HCT116 (cell line): ENCODE results near the gene SAMD14. TPM values are rescaled to one million over a fixed set of nuclear protein-coding genes. Genes with fewer than 3 reads are reported as not detected.

Source experiments
- ATAC-seq: fragments of 200-7000 bp; cut with Tn5 transposase; 2 replicates; pipeline ENCODE4 v1.9.1; 2020; ENCODE audit warnings: mild to moderate bottlenecking, moderate library complexity
- BruUV-seq: library from RNA; stranded (reverse); fragments of 400-500 nt; replicated peaks from 2 replicates; lab custom pipeline; 2021; lab: Mats Ljungman, UMichigan
- CTCF ChIA-PET: fragments of 300-600 bp; sonication (Branson Sonifier 250); formaldehyde crosslinking; loops from one replicate; lab custom pipeline; 2021; ENCODE audit warnings: antibody characterized with exemption; lab: Charles Lee
- POLR2A ChIA-PET: fragments of 300-600, 350-600 bp; sonication (Branson Sonifier 250); formaldehyde crosslinking; loops from one replicate; lab custom pipeline; 2021; ENCODE audit warnings: antibody characterized with exemption; lab: Charles Lee
- RAD21 ChIA-PET, 2 experiments: fragments of 300-600 bp; sonication (Branson Sonifier 250); formaldehyde crosslinking; loops; one replicate each; lab custom pipeline; 2023; ENCODE audit warnings: low total read pairs in 2 of 2; ENCODE audit not compliant: uncharacterized antibody in 2 of 2, unreplicated experiment in 2 of 2, low non-redundant PET in 1 of 2; lab: Charles Lee
- DNase-seq: peaks from one replicate; pipeline ENCODE4 v3.0.0-alpha.2; 2010; ENCODE audit warnings: low read depth, low spot score
- H2AFZ ChIP-seq: fragments of 200-600 bp; shearing (Covaris generic), sonication (generic); 2 replicates; pipeline ENCODE4 v1.6.1; 2017; ENCODE audit warnings: low read depth, mixed run types, mixed read lengths, antibody characterized with exemption, low read length; ENCODE audit not compliant: poor library complexity, severe bottlenecking
- H3K27ac ChIP-seq: 2 replicates; pipeline ENCODE4 v1.5.1; 2012; ENCODE audit warnings: low read depth, low read length
- H3K27me3 ChIP-seq: fragments of 200-600 bp; sonication (generic); 2 replicates; pipeline ENCODE4 v1.6.1; 2016; ENCODE audit warnings: mixed run types, low read length, mixed read lengths; ENCODE audit not compliant: insufficient read depth
- H3K36me3 ChIP-seq, 2 experiments: fragments of 200-500 bp in 1 of 2; fragments of 200-600 bp in 1 of 2; sonication (Bioruptor generic) in 1 of 2; sonication (generic) in 1 of 2; 2 replicates each; pipeline versions ENCODE4 v1.5.1 to v1.6.1; 2014 to 2016; ENCODE audit warnings: low read length in 2 of 2, inconsistent platforms in 1 of 2, mixed read lengths in 1 of 2, mixed run types in 1 of 2; ENCODE audit not compliant: insufficient read depth in 2 of 2, control insufficient read depth in 1 of 2
- H3K4me1 ChIP-seq, 2 experiments: fragments of 200-600 bp in 1 of 2; sonication (generic) in 1 of 2; 2 replicates each; pipeline versions ENCODE4 v1.5.1 to v1.6.1; 2012 to 2017; ENCODE audit warnings: low read length in 2 of 2, inconsistent platforms in 1 of 2, mild to moderate bottlenecking in 1 of 2, mixed read lengths in 1 of 2, mixed run types in 1 of 2, moderate library complexity in 1 of 2; ENCODE audit not compliant: insufficient read depth in 2 of 2, control insufficient read depth in 1 of 2
- H3K4me2 ChIP-seq: fragments of 200-600 bp; sonication (generic); 2 replicates; pipeline ENCODE4 v1.6.1; 2017; ENCODE audit warnings: mixed run types, low read length, mixed read lengths
- H3K4me3 ChIP-seq, 2 experiments: fragments of 200-600 bp in 1 of 2; sonication (generic) in 1 of 2; replicated peaks in 1 of 2; 2 replicates each; pipeline ENCODE4 v1.5.1; 2011 to 2016; ENCODE audit warnings: low read length in 2 of 2, control low read depth in 1 of 2, low read depth in 1 of 2, mild to moderate bottlenecking in 1 of 2, mixed read lengths in 1 of 2, mixed run types in 1 of 2
- H3K79me2 ChIP-seq: fragments of 200-600 bp; sonication (generic); 2 replicates; pipeline ENCODE4 v1.6.1; 2017; ENCODE audit warnings: mild to moderate bottlenecking, mixed run types, low read length, moderate library complexity, mixed read lengths; ENCODE audit not compliant: insufficient read depth
- H3K9ac ChIP-seq: fragments of 200-600 bp; sonication (generic); 2 replicates; pipeline ENCODE4 v1.6.1; 2016; ENCODE audit warnings: low read length, mixed read lengths
- H3K9me2 ChIP-seq: fragments of 200-600 bp; sonication (generic), shearing (Covaris generic); 2 replicates; pipeline ENCODE4 v1.6.1; 2017; ENCODE audit warnings: mixed run types, mild to moderate bottlenecking, moderate library complexity; ENCODE audit not compliant: insufficient read depth
- H3K9me3 ChIP-seq, 2 experiments: fragments of 200-500 bp in 1 of 2; fragments of 200-600 bp in 1 of 2; sonication (Bioruptor generic) in 1 of 2; sonication (generic) in 1 of 2; 2 replicates each; pipeline ENCODE4 v1.6.1; 2014 to 2017; ENCODE audit warnings: low read length in 2 of 2, mixed read lengths in 2 of 2, inconsistent platforms in 1 of 2, low read depth in 1 of 2, mild to moderate bottlenecking in 1 of 2, mixed run types in 1 of 2, moderate library complexity in 1 of 2; ENCODE audit not compliant: control insufficient read depth in 1 of 2, insufficient read depth in 1 of 2
- H4K20me1 ChIP-seq: fragments of 200-600 bp; sonication (generic), shearing (Covaris generic); 2 replicates; pipeline ENCODE4 v1.6.1; 2017; ENCODE audit warnings: mixed run types, mild to moderate bottlenecking, moderate library complexity; ENCODE audit not compliant: insufficient read depth
- CTCF ChIP-seq, 3 experiments: fragments of 200-600 bp in 1 of 3; sonication (generic) in 1 of 3; IDR thresholded peaks in 2 of 3; conservative IDR thresholded peaks in 1 of 3; 2 replicates each; pipeline ENCODE4 v1.5.1; 2012 to 2017; ENCODE audit warnings: low read depth in 2 of 3, low read length in 2 of 3, antibody characterized with exemption in 1 of 3, borderline replicate concordance in 1 of 3, control low read depth in 1 of 3, mild to moderate bottlenecking in 1 of 3, mixed read lengths in 1 of 3, mixed run types in 1 of 3, moderate library complexity in 1 of 3; ENCODE audit not compliant: insufficient read depth in 1 of 3
- FOSL1 ChIP-seq: IDR thresholded peaks from 2 replicates; pipeline ENCODE4 v1.6.1; 2012; ENCODE audit warnings: low read depth
- POLR2A ChIP-seq: IDR thresholded peaks from 2 replicates; pipeline ENCODE4 v1.7.0; 2011; ENCODE audit warnings: borderline replicate concordance; ENCODE audit not compliant: insufficient read depth, insufficient read length; ENCODE audit errors: extremely low read depth
- SIN3A ChIP-seq: IDR thresholded peaks from 2 replicates; pipeline ENCODE4 v1.6.1; 2012; ENCODE audit warnings: low read depth
- intact Hi-C: fragments of 100-400 bp; cut with micrococcal nuclease; formaldehyde crosslinking; loops from 2 replicates; pipeline ENCODE4 v1.10.0; 2022
- total RNA-seq: library from RNA; stranded (reverse); gene quantifications from one replicate; pipeline ENCODE4 v1.2.1, GENCODE V29; 2021; ENCODE audit not compliant: unreplicated experiment

SAMD14 gene
- total RNA-seq, 1 experiment from 2014 or later: 1.5 TPM

GRCh38 chr17:50146230-50146926 is 16.4 kb upstream of the SAMD14 start:
- ChIA-PET RAD21 (no interaction called here), CTCF (interaction anchor here (0.9 kb wide), 1 partner anchor 10 kb away, joined by 4 read pairs; no protein-coding TSS in a partner anchor), POLR2A (interaction anchor here (0.9 kb wide), 1 partner anchor 32 kb away, joined by 3 read pairs; no protein-coding TSS in a partner anchor)
- Histone ChIP-seq H3K9ac (no peak overlapping the region), H3K79me2 (peaks cover 91% of the 10 kb centered on the region), H3K4me2 (no peak overlapping the region), H3K4me1 (peaks cover 10 to 25% of the 10 kb centered on the region in 2 experiments; a peak in 3 of 4 replicates), H4K20me1 (no peaks in the 10 kb centered on the region), H2AFZ (no peak overlapping the region), H3K36me3 (peaks cover 42 to 58% of the 10 kb centered on the region in 2 experiments; a peak in 3 of 4 replicates), H3K27ac (peak overlapping the region; percentile 21; the same call in 1 of the 2 replicates), H3K4me3 (no peak overlapping the region), H3K27me3 (no peaks in the 10 kb centered on the region), H3K9me3 (no peaks in the 10 kb centered on the region), H3K9me2 (no peaks in the 10 kb centered on the region)
- TF ChIP-seq POLR2A (no peak), CTCF (IDR thresholded peaks at IDR 0.05 in 2 of 3, conservative IDR thresholded peaks at IDR 0.05 in 1 of 3; ENCODE audit: borderline replicate concordance in 1 of 3, insufficient read depth in 1 of 3, low read depth in 2 of 3, low read length in 2 of 3) (peak in 2 of 3 experiments; percentile 23 to 38; a peak in 2 of 6 replicates)
- intact Hi-C loops: no loop called here
- DNase-seq: no peak
- no peak for ATAC-seq
- no TSS peak for BruUV-seq

- no peaks in the 10 kb centered on the region for H3K9me3 ChIP-seq
- peaks cover 48 to 65% of the 10 kb centered on the region in 2 experiments for H3K36me3 ChIP-seq
- intact Hi-C loops: no loop called here
- H3K79me2 ChIP-seq: peaks cover 90% of the 10 kb centered on the region
- H3K4me3 ChIP-seq: no peak overlapping the region
- TF ChIP-seq FOSL1 (no peak), SIN3A (no peak)
- no peaks in the 10 kb centered on the region for H3K9me2 ChIP-seq
- ChIA-PET POLR2A (interaction anchor here (0.9 kb wide), 1 partner anchor 32 kb away, joined by 3 read pairs; no protein-coding TSS in a partner anchor), RAD21 (no interaction called here), CTCF (interaction anchor here (0.9 kb wide), 1 partner anchor 9 kb away, joined by 4 read pairs; no protein-coding TSS in a partner anchor)
- no peaks in the 10 kb centered on the region for H3K27me3 ChIP-seq
- BruUV-seq: no TSS peak
- no peak overlapping the region for H3K9ac ChIP-seq
- DNase-seq (no peak), ATAC-seq (no peak)
- no peaks in the 10 kb centered on the region for H4K20me1 ChIP-seq
- H3K4me1 ChIP-seq: peaks cover 10 to 24% of the 10 kb centered on the region in 2 experiments; a peak in 3 of 4 replicates
- H3K27ac ChIP-seq: no peak overlapping the region; the same call in 1 of the 2 replicates
- H2AFZ ChIP-seq: no peak overlapping the region
- H3K4me2 ChIP-seq: no peak overlapping the region
Observed at GRCh38 chr17:50145532-50146229, 15.7 kb upstream of the SAMD14 start.
